ENCODE data around the gene CLIP3. TPM values are rescaled to one million over a fixed set of nuclear protein-coding genes. Genes with fewer than 3 reads are reported as not detected.
A peak's percentile ranks its signal among the peaks of the same experiment; 100 is the strongest.

Gene CLIP3
- total RNA-seq, 1 donor = 13.4 TPM

DNA sequence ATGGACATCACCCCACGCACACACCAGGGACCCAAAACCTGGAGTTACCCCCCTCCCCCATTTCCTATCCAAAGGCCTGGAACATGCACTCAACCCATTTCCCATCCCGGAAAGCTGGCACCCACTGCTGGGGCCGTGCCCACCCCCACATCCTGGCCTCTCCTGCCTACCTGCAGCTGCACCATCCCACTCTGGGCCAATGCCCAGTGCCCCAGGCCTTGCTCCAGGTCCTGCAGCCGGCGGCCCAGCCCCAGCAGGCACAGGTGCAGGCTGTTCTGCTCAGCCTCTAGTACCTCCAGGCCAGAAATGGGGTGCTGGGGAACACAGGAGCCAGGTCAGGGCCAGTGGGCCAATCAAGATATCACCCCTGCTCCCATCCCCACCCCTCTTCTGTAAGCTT lies 25.7 kb downstream of the CLIP3 start:
- Histone ChIP-seq H3K4me2 (ENCODE audit: insufficient read depth, low read length) (no peak overlapping the region), H4K20me1 (ENCODE audit: insufficient read depth, low read length) (peaks cover 2% of the 10 kb centered on the region), H3K27ac (ENCODE audit: low read depth, low read length) (no peak overlapping the region), H3K79me2 (ENCODE audit: insufficient read depth, low read length) (no peaks in the 10 kb centered on the region), H2AFZ (ENCODE audit: low read length) (no peak overlapping the region), H3K36me3 (ENCODE audit: insufficient read depth, low read length) (no peaks in the 10 kb centered on the region), H3K9me3 (ENCODE audit: low read depth, low read length) (no peaks in the 10 kb centered on the region), H3K4me3 (ENCODE audit: insufficient read depth, low read length) (no peak overlapping the region), H3K4me1 (ENCODE audit: insufficient read depth, low read length) (peaks cover 11% of the 10 kb centered on the region), H3K27me3 (ENCODE audit: insufficient read depth, low read length) (no peaks in the 10 kb centered on the region)
- DNase-seq (ENCODE audit: insufficient read length, low spot score, missing footprints) = no peak
- TF ChIP-seq, protein P1, sequence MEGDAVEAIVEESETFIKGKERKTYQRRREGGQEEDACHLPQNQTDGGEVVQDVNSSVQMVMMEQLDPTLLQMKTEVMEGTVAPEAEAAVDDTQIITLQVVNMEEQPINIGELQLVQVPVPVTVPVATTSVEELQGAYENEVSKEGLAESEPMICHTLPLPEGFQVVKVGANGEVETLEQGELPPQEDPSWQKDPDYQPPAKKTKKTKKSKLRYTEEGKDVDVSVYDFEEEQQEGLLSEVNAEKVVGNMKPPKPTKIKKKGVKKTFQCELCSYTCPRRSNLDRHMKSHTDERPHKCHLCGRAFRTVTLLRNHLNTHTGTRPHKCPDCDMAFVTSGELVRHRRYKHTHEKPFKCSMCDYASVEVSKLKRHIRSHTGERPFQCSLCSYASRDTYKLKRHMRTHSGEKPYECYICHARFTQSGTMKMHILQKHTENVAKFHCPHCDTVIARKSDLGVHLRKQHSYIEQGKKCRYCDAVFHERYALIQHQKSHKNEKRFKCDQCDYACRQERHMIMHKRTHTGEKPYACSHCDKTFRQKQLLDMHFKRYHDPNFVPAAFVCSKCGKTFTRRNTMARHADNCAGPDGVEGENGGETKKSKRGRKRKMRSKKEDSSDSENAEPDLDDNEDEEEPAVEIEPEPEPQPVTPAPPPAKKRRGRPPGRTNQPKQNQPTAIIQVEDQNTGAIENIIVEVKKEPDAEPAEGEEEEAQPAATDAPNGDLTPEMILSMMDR (IDR thresholded peaks at IDR 0.05; ENCODE audit: extremely low read depth, low read depth, low read length) = no peak

GRCh38 chr19:36003284-36003683 lies 29.4 kb downstream of the CLIP3 start:
- H3K4me1 ChIP-seq (ENCODE audit: insufficient read depth, low read length) = peaks cover 5% of the 10 kb centered on the region
- peak; percentile 35 for DNase-seq (ENCODE audit: insufficient read length, low spot score, missing footprints)
- peaks cover 6% of the 10 kb centered on the region for H4K20me1 ChIP-seq (ENCODE audit: insufficient read depth, low read length)
- H2AFZ ChIP-seq (ENCODE audit: low read length) = no peak overlapping the region
- TF ChIP-seq, protein P1 (IDR thresholded peaks at IDR 0.05; ENCODE audit: extremely low read depth, low read depth, low read length) = no peak
- H3K79me2 ChIP-seq (ENCODE audit: insufficient read depth, low read length) = peaks cover 12% of the 10 kb centered on the region
- no peaks in the 10 kb centered on the region for H3K36me3 ChIP-seq (ENCODE audit: insufficient read depth, low read length)
- H3K4me2 ChIP-seq (ENCODE audit: insufficient read depth, low read length) = no peak overlapping the region
- H3K9me3 ChIP-seq (ENCODE audit: low read depth, low read length) = no peaks in the 10 kb centered on the region
- H3K27ac ChIP-seq (ENCODE audit: low read depth, low read length) = no peak overlapping the region
- H3K4me3 ChIP-seq (ENCODE audit: insufficient read depth, low read length) = no peak overlapping the region
- H3K27me3 ChIP-seq (ENCODE audit: insufficient read depth, low read length) = no peaks in the 10 kb centered on the region

GRCh38 chr19:36001605-36002004 lies 31.1 kb downstream of the CLIP3 start:
- Histone ChIP-seq H3K4me2 (ENCODE audit: insufficient read depth, low read length) (no peak overlapping the region), H3K27ac (ENCODE audit: low read depth, low read length) (no peak overlapping the region), H2AFZ (ENCODE audit: low read length) (no peak overlapping the region), H3K4me1 (ENCODE audit: insufficient read depth, low read length) (peaks cover 8% of the 10 kb centered on the region), H4K20me1 (ENCODE audit: insufficient read depth, low read length) (peaks cover 6% of the 10 kb centered on the region), H3K9me3 (ENCODE audit: low read depth, low read length) (no peaks in the 10 kb centered on the region), H3K79me2 (ENCODE audit: insufficient read depth, low read length) (peaks cover 18% of the 10 kb centered on the region), H3K27me3 (ENCODE audit: insufficient read depth, low read length) (no peaks in the 10 kb centered on the region), H3K4me3 (ENCODE audit: insufficient read depth, low read length) (no peak overlapping the region), H3K36me3 (ENCODE audit: insufficient read depth, low read length) (no peaks in the 10 kb centered on the region)
- no peak for DNase-seq (ENCODE audit: insufficient read length, low spot score, missing footprints)
- TF ChIP-seq, protein P1 (IDR thresholded peaks at IDR 0.05; ENCODE audit: extremely low read depth, low read depth, low read length) = no peak

DNA sequence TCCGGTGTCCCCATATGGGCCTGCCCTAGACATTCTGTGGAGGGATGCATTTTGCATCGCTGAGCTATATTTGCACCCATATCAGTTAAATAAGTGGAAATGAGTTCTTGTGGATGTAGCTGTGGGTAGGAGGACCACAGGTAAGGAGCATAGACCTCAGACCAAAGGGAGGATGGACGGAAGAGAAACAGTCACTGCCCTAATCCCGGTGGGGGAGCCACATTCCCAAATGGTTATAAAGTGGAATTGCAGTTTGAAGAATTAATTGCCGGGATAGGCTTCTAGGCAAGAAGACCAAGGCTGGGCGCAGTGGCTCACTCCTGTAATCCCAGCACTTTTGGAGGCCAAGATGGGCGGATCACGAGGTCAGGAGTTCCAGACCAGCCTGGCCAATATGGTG lies 35.9 kb downstream of the CLIP3 start:
- Histone ChIP-seq H3K4me2 (ENCODE audit: insufficient read depth, low read length) (no peak overlapping the region), H2AFZ (ENCODE audit: low read length) (no peak overlapping the region), H3K9me3 (ENCODE audit: low read depth, low read length) (no peaks in the 10 kb centered on the region), H3K4me3 (ENCODE audit: insufficient read depth, low read length) (no peak overlapping the region), H3K27me3 (ENCODE audit: insufficient read depth, low read length) (no peaks in the 10 kb centered on the region), H4K20me1 (ENCODE audit: insufficient read depth, low read length) (peaks cover 10% of the 10 kb centered on the region), H3K36me3 (ENCODE audit: insufficient read depth, low read length) (no peaks in the 10 kb centered on the region), H3K4me1 (ENCODE audit: insufficient read depth, low read length) (peaks cover 20% of the 10 kb centered on the region), H3K79me2 (ENCODE audit: insufficient read depth, low read length) (peaks cover 35% of the 10 kb centered on the region), H3K27ac (ENCODE audit: low read depth, low read length) (no peak overlapping the region)
- TF ChIP-seq, protein P1 (IDR thresholded peaks at IDR 0.05; ENCODE audit: extremely low read depth, low read depth, low read length) = no peak
- DNase-seq (ENCODE audit: insufficient read length, low spot score, missing footprints) = peak; percentile 83

Measured in osteoblast (primary cell).